Peyer's patch (tissue), 4 donors: ENCODE data around the gene FOXF1. TPM values are rescaled to one million over a fixed set of nuclear protein-coding genes. Genes with fewer than 3 reads are reported as not detected.
A peak's percentile ranks its signal among the peaks of the same experiment; 100 is the strongest.

ENCODE experiments used
- DNase-seq, 3 donors: peaks; one replicate each; pipeline ENCODE4 v3.0.0-alpha.2; 2017 to 2019
- H3K27ac ChIP-seq, 4 donors: fragments of 200-600 bp; sonication (generic); one replicate each; pipeline ENCODE4 v1.5.1; 2016 to 2019
- H3K27me3 ChIP-seq, 2 donors: fragments of 200-600 bp; sonication (generic); one replicate each; pipeline ENCODE4 v1.5.1; 2019
- H3K36me3 ChIP-seq, 3 donors: fragments of 200-600 bp; sonication (generic); one replicate each; pipeline ENCODE4 v1.5.1; 2016 to 2019
- H3K4me1 ChIP-seq, 4 donors: fragments of 200-600 bp; sonication (generic); one replicate each; pipeline ENCODE4 v1.5.1; 2016 to 2019
- H3K4me3 ChIP-seq, 4 donors: fragments of 200-600 bp; sonication (generic); 1 replicate in 3 of 4; 2 replicates in 1 of 4; pipeline ENCODE4 v1.5.1; 2016 to 2019; ENCODE audit warnings: mild to moderate bottlenecking in 1 of 4
- H3K9me3 ChIP-seq, 4 donors: fragments of 200-600 bp; sonication (generic); one replicate each; pipeline ENCODE4 v1.5.1; 2016 to 2019; ENCODE audit warnings: mild to moderate bottlenecking in 1 of 4
- POLR2A ChIP-seq, 2 donors: fragments of 450-650 bp; IDR thresholded peaks; one replicate each; pipeline ENCODE4 v1.5.1; 2017; ENCODE audit warnings: antibody characterized with exemption in 2 of 2, mild to moderate bottlenecking in 2 of 2, moderate library complexity in 2 of 2
- total RNA-seq, 4 donors: library from RNA; depleted of rRNA; stranded (reverse); fragments of >200 nt; gene quantifications; one replicate each; pipeline ENCODE4 v1.1.0, GENCODE V29; 2016
- TF ChIP-seq, protein P1 (sequence below), 6 experiments: fragments of 450-650 bp in 4 of 6; fragments of 200-600 bp in 2 of 6; sonication (generic) in 1 of 6; IDR thresholded peaks; one replicate each; pipeline ENCODE4 v1.5.1; 2017 to 2019; ENCODE audit warnings: antibody characterized with exemption in 6 of 6, mild to moderate bottlenecking in 3 of 6, moderate library complexity in 1 of 6

The FOXF1 gene
- total RNA-seq, 4 donors from 2014 or later = 4.4 to 36.3 (median 9.0) TPM

- TF ChIP-seq, protein P1, sequence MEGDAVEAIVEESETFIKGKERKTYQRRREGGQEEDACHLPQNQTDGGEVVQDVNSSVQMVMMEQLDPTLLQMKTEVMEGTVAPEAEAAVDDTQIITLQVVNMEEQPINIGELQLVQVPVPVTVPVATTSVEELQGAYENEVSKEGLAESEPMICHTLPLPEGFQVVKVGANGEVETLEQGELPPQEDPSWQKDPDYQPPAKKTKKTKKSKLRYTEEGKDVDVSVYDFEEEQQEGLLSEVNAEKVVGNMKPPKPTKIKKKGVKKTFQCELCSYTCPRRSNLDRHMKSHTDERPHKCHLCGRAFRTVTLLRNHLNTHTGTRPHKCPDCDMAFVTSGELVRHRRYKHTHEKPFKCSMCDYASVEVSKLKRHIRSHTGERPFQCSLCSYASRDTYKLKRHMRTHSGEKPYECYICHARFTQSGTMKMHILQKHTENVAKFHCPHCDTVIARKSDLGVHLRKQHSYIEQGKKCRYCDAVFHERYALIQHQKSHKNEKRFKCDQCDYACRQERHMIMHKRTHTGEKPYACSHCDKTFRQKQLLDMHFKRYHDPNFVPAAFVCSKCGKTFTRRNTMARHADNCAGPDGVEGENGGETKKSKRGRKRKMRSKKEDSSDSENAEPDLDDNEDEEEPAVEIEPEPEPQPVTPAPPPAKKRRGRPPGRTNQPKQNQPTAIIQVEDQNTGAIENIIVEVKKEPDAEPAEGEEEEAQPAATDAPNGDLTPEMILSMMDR (IDR thresholded peaks at IDR 0.05) = no peak
- no peak for TF ChIP-seq POLR2A (IDR thresholded peaks at IDR 0.05)
- H3K4me3 ChIP-seq = peak overlapping the region; percentile 6 to 61 (median 39)
- H3K27ac ChIP-seq = peak overlapping the region; percentile 70 to 99 (median 86)
- H3K4me1 ChIP-seq = peaks cover 0 to 18% (median 5%) of the 10 kb centered on the region in 4 donors
- H3K36me3 ChIP-seq = no peaks in the 10 kb centered on the region
- H3K27me3 ChIP-seq = peaks cover 0 to 17% of the 10 kb centered on the region in 2 donors
- DNase-seq = no peak
- H3K9me3 ChIP-seq = no peaks in the 10 kb centered on the region
Observed at GRCh38 chr16:86505185-86505898, 5.0 kb upstream of the FOXF1 start.

GRCh38 chr16:86505899-86506864, 4.1 kb upstream of the FOXF1 start:
- Histone ChIP-seq H3K9me3 (no peaks in the 10 kb centered on the region), H3K4me3 (peak overlapping the region; percentile 3 to 61 (median 42)), H3K36me3 (no peaks in the 10 kb centered on the region), H3K4me1 (peaks cover 0 to 18% (median 9%) of the 10 kb centered on the region in 4 donors), H3K27me3 (peaks cover 0 to 17% of the 10 kb centered on the region in 2 donors), H3K27ac (peak overlapping the region; percentile 70 to 99 (median 86))
- TF ChIP-seq, protein P1 (IDR thresholded peaks at IDR 0.05) = no peak
- no peak for TF ChIP-seq POLR2A (IDR thresholded peaks at IDR 0.05)
- DNase-seq = no peak

GRCh38 chr16:86507173-86508027, 2.9 kb upstream of the FOXF1 start:
- H3K9me3 ChIP-seq = no peaks in the 10 kb centered on the region
- no peaks in the 10 kb centered on the region for H3K36me3 ChIP-seq
- peak overlapping the region; percentile 42 to 63 (median 60) for H3K4me3 ChIP-seq
- H3K4me1 ChIP-seq = peaks cover 0 to 19% (median 9%) of the 10 kb centered on the region in 4 donors
- TF ChIP-seq, protein P1 (IDR thresholded peaks at IDR 0.05) = no peak
- no peak for TF ChIP-seq POLR2A (IDR thresholded peaks at IDR 0.05)
- no peak for DNase-seq
- H3K27me3 ChIP-seq = peaks cover 0 to 13% of the 10 kb centered on the region in 2 donors
- H3K27ac ChIP-seq = peak overlapping the region; percentile 70 to 99 (median 86)

DNA sequence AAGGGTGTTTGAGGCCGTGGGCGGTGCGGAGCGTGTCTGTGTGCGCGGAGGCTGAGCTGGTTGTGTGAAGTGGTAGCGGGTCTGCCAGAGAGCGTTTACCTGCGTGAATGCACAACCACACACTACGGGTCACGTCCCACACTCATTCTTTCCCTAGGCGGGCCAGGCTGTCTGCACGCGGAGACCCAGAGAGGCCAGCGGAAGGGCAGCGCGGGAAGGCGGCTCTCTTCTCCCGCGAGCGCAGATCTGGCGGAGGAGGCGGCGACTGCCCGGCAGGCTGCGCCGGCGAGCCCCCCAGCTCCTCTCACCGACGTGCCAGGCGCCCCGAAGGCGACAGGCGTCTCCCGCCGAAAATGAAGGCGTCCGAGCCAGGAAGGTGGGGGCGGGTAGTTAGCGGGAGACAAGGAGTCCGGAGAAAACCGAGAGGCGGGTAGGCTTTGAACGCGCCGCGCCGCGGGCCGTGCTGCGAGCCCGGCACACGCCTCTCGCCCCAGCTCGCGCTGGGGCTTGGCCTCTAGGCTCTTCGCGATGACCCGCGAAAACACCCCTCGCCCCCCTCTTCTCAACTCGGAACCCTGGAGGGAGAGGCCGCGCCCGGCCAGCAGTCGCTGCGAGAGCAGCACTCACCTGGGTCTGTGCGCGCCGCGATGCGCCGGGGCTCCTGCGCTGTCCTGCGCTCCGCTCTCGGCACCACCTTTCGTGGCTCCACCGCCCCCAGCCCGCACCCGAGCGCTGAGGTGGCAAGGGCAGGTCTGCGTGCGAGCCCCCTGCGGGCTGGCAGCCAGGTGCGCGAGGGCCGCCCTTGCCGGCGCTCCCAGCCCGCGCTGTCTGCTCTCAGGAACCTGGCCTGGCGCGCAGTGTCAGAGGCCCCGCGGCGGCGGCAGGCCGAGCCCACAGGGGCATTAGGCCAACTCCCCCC, 2.0 kb upstream of the FOXF1 start:
- H3K4me1 ChIP-seq = peaks cover 0 to 19% (median 9%) of the 10 kb centered on the region in 4 donors
- TF ChIP-seq, protein P1 (IDR thresholded peaks at IDR 0.05) = no peak
- no peak for TF ChIP-seq POLR2A (IDR thresholded peaks at IDR 0.05)

More for the DNA sequence above, 2.0 kb upstream of the FOXF1 start:
- no peaks in the 10 kb centered on the region for H3K36me3 ChIP-seq
- H3K27me3 ChIP-seq = peaks cover 0 to 13% of the 10 kb centered on the region in 2 donors
- H3K9me3 ChIP-seq = no peaks in the 10 kb centered on the region
- no peak for DNase-seq
- H3K4me3 ChIP-seq = peak overlapping the region; percentile 42 to 63 (median 60)
- peak overlapping the region; percentile 70 to 99 (median 86) for H3K27ac ChIP-seq
